ENCODE data around the gene MBIP. TPM values are rescaled to one million over a fixed set of nuclear protein-coding genes. Genes with fewer than 3 reads are reported as not detected.

The MBIP gene
- total RNA-seq, 3 donors from 2014 or later (not counting 1 experiment from before 2014, with no cell fraction given) = 26.1 to 41.9 (median 40.1) TPM

GRCh38 chr14:36313206-36313605 is 7.2 kb downstream of the MBIP start:
- ATAC-seq (no peak), DNase-seq (no peak)
- Mint-ChIP-seq H3K4me3 (no peak overlapping the region), H3K27me3 (ENCODE audit: low read depth in 2 of 2) (no peaks in the 10 kb centered on the region), H3K27ac (no peak overlapping the region), H3K36me3 (peaks cover 11% of the 10 kb centered on the region), H3K4me1 (peaks cover 5 to 25% of the 10 kb centered on the region in 2 donors), H3K9me3 (no peaks in the 10 kb centered on the region)
- H3K9me3 ChIP-seq (ENCODE audit: control insufficient read depth, insufficient read depth, low read length) = no peaks in the 10 kb centered on the region
- H3K36me3 ChIP-seq (ENCODE audit: control insufficient read depth, insufficient read depth, low read length) = peaks cover 38% of the 10 kb centered on the region
- no peak overlapping the region for H3K4me3 ChIP-seq (ENCODE audit: low read length)
- H3K4me1 ChIP-seq (ENCODE audit: control insufficient read depth, insufficient read depth, low read length) = no peaks in the 10 kb centered on the region
- WGBS (ENCODE audit: insufficient coverage) = 100% methylated on average over 1 of the region's 2 CpGs
- no peaks in the 10 kb centered on the region for H3K27me3 ChIP-seq (ENCODE audit: control insufficient read depth, insufficient read depth, low read length)
- no peak overlapping the region for H3K27ac ChIP-seq (ENCODE audit: low read length)
- intact Hi-C loops (cut with micrococcal nuclease) = no loop called here
- TF ChIP-seq CTCF (IDR thresholded peaks at IDR 0.05) = no peak

- H3K4me3 Mint-ChIP-seq = no peak overlapping the region
- no peaks in the 10 kb centered on the region for H3K9me3 Mint-ChIP-seq
- H3K4me1 ChIP-seq (ENCODE audit: control insufficient read depth, insufficient read depth, low read length) = no peaks in the 10 kb centered on the region
- no peak overlapping the region for H3K27ac Mint-ChIP-seq
- peaks cover 49% of the 10 kb centered on the region for H3K36me3 ChIP-seq (ENCODE audit: control insufficient read depth, insufficient read depth, low read length)
- H3K27me3 Mint-ChIP-seq (ENCODE audit: low read depth in 2 of 2) = no peaks in the 10 kb centered on the region
- H3K36me3 Mint-ChIP-seq = peaks cover 11% of the 10 kb centered on the region
- 100% methylated on average over 1 of the region's 2 CpGs for WGBS (ENCODE audit: insufficient coverage)
- no peak for TF ChIP-seq CTCF (IDR thresholded peaks at IDR 0.05)
- no peak overlapping the region for H3K4me3 ChIP-seq (ENCODE audit: low read length)
- H3K27ac ChIP-seq (ENCODE audit: low read length) = no peak overlapping the region
- DNase-seq = no peak
- H3K27me3 ChIP-seq (ENCODE audit: control insufficient read depth, insufficient read depth, low read length) = no peaks in the 10 kb centered on the region
- no peak for ATAC-seq
- intact Hi-C loops (cut with micrococcal nuclease) = no loop called here
- peaks cover 0 to 8% of the 10 kb centered on the region in 2 donors for H3K4me1 Mint-ChIP-seq
- H3K9me3 ChIP-seq (ENCODE audit: control insufficient read depth, insufficient read depth, low read length) = no peaks in the 10 kb centered on the region
Measured at GRCh38 chr14:36306836-36307235, 13.6 kb downstream of the MBIP start.

- ATAC-seq (no peak), DNase-seq (no peak)
- H3K4me3 Mint-ChIP-seq = no peak overlapping the region
- no peak for TF ChIP-seq CTCF (IDR thresholded peaks at IDR 0.05)
- peaks cover 11% of the 10 kb centered on the region for H3K36me3 Mint-ChIP-seq
- no peak overlapping the region for H3K27ac Mint-ChIP-seq
- H3K27me3 ChIP-seq (ENCODE audit: control insufficient read depth, insufficient read depth, low read length) = no peaks in the 10 kb centered on the region
- peaks cover 0 to 8% of the 10 kb centered on the region in 2 donors for H3K4me1 Mint-ChIP-seq
- H3K9me3 ChIP-seq (ENCODE audit: control insufficient read depth, insufficient read depth, low read length) = no peaks in the 10 kb centered on the region
- no peaks in the 10 kb centered on the region for H3K9me3 Mint-ChIP-seq
- H3K36me3 ChIP-seq (ENCODE audit: control insufficient read depth, insufficient read depth, low read length) = peaks cover 37% of the 10 kb centered on the region
- no peak overlapping the region for H3K4me3 ChIP-seq (ENCODE audit: low read length)
- intact Hi-C loops (cut with micrococcal nuclease) = no loop called here
- H3K27ac ChIP-seq (ENCODE audit: low read length) = no peak overlapping the region
- H3K27me3 Mint-ChIP-seq (ENCODE audit: low read depth in 2 of 2) = no peaks in the 10 kb centered on the region
- H3K4me1 ChIP-seq (ENCODE audit: control insufficient read depth, insufficient read depth, low read length) = no peaks in the 10 kb centered on the region
Measured at GRCh38 chr14:36304895-36305294, 15.5 kb downstream of the MBIP start.

- DNase-seq = no peak
- H3K4me1 Mint-ChIP-seq = peaks cover 0 to 5% of the 10 kb centered on the region in 2 donors
- peaks cover 31% of the 10 kb centered on the region for H3K36me3 ChIP-seq (ENCODE audit: control insufficient read depth, insufficient read depth, low read length)
- no peak for TF ChIP-seq CTCF (IDR thresholded peaks at IDR 0.05)
- peaks cover 5% of the 10 kb centered on the region for H3K36me3 Mint-ChIP-seq
- H3K4me1 ChIP-seq (ENCODE audit: control insufficient read depth, insufficient read depth, low read length) = no peaks in the 10 kb centered on the region
- H3K9me3 Mint-ChIP-seq = no peaks in the 10 kb centered on the region
- WGBS (ENCODE audit: insufficient coverage) = 94% methylated on average over 3 of the region's 4 CpGs
- H3K27ac Mint-ChIP-seq = no peak overlapping the region
- no peaks in the 10 kb centered on the region for H3K27me3 Mint-ChIP-seq (ENCODE audit: low read depth in 2 of 2)
- no peaks in the 10 kb centered on the region for H3K27me3 ChIP-seq (ENCODE audit: control insufficient read depth, insufficient read depth, low read length)
- no peak overlapping the region for H3K4me3 Mint-ChIP-seq
- intact Hi-C loops (cut with micrococcal nuclease) = no loop called here
- no peak overlapping the region for H3K27ac ChIP-seq (ENCODE audit: low read length)
- no peak for ATAC-seq
- no peak overlapping the region for H3K4me3 ChIP-seq (ENCODE audit: low read length)
- no peaks in the 10 kb centered on the region for H3K9me3 ChIP-seq (ENCODE audit: control insufficient read depth, insufficient read depth, low read length)
Measured at GRCh38 chr14:36303960-36304359, 16.5 kb downstream of the MBIP start.

All from natural killer cell (primary cell).